Mesothelial cell of epicardium (in vitro differentiated cells): ENCODE results near the gene EPHB3. TPM values are rescaled to one million over a fixed set of nuclear protein-coding genes. Genes with fewer than 3 reads are reported as not detected.

ENCODE experiments used
- DNase-seq, 2 experiments: peaks; one replicate each; pipeline ENCODE4 v3.0.0; 2021; ENCODE audit warnings: low spot score in 2 of 2; ENCODE audit not compliant: unreplicated experiment in 2 of 2
- H3K27ac Mint-ChIP-seq: 2 replicates; pipeline ENCODE4 v1.8.0; 2021; ENCODE audit warnings: mixed read lengths
- H3K27me3 Mint-ChIP-seq: 2 replicates; pipeline ENCODE4 v1.8.0; 2021; ENCODE audit warnings: low read depth, mixed read lengths
- H3K36me3 Mint-ChIP-seq: 2 replicates; pipeline ENCODE4 v1.8.0; 2021; ENCODE audit warnings: mixed read lengths
- H3K4me1 Mint-ChIP-seq: 2 replicates; pipeline ENCODE4 v1.8.0; 2021; ENCODE audit warnings: mixed read lengths
- H3K4me3 Mint-ChIP-seq: 2 replicates; pipeline ENCODE4 v1.8.0; 2021; ENCODE audit warnings: mild to moderate bottlenecking, moderate library complexity, mixed read lengths
- H3K9me3 Mint-ChIP-seq: 2 replicates; pipeline ENCODE4 v1.8.0; 2021; ENCODE audit warnings: mixed read lengths
- total RNA-seq: library from RNA; stranded (reverse); gene quantifications from 3 replicates; pipeline ENCODE4 v1.2.1, GENCODE V29; 2021
- TF ChIP-seq, protein P1 (sequence below): fragments of 200-600 bp; sonication (generic); IDR thresholded peaks from one replicate; pipeline ENCODE4 v1.5.0; 2021; ENCODE audit warnings: antibody characterized with exemption; ENCODE audit not compliant: unreplicated experiment

EPHB3 gene
- total RNA-seq, 1 donor from 2014 or later: 115 TPM

DNA sequence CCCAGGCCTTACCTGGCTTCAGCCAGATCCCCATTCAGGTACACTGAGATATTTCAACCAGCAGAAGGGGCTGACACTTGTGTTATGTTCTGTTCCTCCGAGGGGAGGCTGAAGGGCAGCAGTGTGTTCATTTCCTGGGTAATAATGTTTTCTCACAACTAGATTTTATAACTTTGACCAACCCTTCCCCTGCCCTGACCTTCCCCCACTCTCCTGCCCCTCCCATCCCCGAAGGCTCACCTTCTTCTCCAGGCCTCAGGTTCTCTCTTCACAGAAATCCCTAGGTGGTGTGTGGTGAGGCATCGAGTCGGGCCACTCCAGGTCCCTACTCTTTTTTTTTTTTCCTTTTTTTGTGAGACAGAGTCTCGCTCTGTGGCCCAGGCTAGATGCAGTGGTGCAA, 34.6 kb downstream of the EPHB3 start:
- H3K4me1 Mint-ChIP-seq: peaks cover 83% of the 10 kb centered on the region

DNA sequence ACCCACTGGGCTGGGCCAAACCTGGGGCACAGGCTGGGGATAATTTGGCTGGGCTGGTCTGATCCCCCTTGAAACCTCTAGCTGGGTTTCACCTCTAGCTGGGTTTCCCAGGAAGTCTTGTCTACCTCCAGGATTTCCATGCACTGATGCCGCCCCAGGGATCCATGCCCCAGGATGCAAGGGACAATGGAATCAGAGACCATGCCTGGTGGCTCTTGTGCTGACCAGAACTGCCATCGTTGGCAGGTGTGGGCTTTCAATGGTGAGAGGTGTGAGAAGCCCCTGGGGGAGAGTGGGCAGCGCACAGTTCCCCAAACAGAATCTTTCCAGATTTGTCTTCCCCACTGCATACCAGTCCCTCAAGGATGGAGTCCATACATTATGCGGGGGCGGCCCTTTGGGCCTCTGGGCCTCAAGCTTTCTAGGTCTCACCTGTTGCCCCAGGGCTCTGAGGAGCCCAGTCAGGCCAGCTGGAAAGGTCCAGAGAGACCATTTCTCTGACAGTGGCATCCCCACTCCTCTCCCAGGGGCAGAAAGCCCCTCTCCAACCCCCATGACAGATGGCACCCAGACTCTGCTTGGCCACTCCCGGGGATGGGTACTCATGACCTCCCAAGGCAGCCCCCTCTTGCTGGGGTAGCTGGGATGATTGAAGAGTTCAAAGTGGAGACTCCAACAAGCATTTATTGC, 35.4 kb downstream of the EPHB3 start:
- TF ChIP-seq, protein P1, sequence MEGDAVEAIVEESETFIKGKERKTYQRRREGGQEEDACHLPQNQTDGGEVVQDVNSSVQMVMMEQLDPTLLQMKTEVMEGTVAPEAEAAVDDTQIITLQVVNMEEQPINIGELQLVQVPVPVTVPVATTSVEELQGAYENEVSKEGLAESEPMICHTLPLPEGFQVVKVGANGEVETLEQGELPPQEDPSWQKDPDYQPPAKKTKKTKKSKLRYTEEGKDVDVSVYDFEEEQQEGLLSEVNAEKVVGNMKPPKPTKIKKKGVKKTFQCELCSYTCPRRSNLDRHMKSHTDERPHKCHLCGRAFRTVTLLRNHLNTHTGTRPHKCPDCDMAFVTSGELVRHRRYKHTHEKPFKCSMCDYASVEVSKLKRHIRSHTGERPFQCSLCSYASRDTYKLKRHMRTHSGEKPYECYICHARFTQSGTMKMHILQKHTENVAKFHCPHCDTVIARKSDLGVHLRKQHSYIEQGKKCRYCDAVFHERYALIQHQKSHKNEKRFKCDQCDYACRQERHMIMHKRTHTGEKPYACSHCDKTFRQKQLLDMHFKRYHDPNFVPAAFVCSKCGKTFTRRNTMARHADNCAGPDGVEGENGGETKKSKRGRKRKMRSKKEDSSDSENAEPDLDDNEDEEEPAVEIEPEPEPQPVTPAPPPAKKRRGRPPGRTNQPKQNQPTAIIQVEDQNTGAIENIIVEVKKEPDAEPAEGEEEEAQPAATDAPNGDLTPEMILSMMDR: no peak
- no peak for DNase-seq
- H3K27ac Mint-ChIP-seq: peak overlapping the region; percentile 34
- H3K4me1 Mint-ChIP-seq: peaks cover 83% of the 10 kb centered on the region
- H3K4me3 Mint-ChIP-seq: no peak overlapping the region
- H3K27me3 Mint-ChIP-seq: no peaks in the 10 kb centered on the region
- H3K36me3 Mint-ChIP-seq: no peaks in the 10 kb centered on the region
- no peaks in the 10 kb centered on the region for H3K9me3 Mint-ChIP-seq

More for the DNA sequence above, 34.6 kb downstream of the EPHB3 start:
- H3K27me3 Mint-ChIP-seq: no peaks in the 10 kb centered on the region
- no peak for DNase-seq
- TF ChIP-seq, protein P1: no peak
- H3K9me3 Mint-ChIP-seq: no peaks in the 10 kb centered on the region
- H3K4me3 Mint-ChIP-seq: no peak overlapping the region
- H3K27ac Mint-ChIP-seq: peak overlapping the region; percentile 96
- no peaks in the 10 kb centered on the region for H3K36me3 Mint-ChIP-seq

DNA sequence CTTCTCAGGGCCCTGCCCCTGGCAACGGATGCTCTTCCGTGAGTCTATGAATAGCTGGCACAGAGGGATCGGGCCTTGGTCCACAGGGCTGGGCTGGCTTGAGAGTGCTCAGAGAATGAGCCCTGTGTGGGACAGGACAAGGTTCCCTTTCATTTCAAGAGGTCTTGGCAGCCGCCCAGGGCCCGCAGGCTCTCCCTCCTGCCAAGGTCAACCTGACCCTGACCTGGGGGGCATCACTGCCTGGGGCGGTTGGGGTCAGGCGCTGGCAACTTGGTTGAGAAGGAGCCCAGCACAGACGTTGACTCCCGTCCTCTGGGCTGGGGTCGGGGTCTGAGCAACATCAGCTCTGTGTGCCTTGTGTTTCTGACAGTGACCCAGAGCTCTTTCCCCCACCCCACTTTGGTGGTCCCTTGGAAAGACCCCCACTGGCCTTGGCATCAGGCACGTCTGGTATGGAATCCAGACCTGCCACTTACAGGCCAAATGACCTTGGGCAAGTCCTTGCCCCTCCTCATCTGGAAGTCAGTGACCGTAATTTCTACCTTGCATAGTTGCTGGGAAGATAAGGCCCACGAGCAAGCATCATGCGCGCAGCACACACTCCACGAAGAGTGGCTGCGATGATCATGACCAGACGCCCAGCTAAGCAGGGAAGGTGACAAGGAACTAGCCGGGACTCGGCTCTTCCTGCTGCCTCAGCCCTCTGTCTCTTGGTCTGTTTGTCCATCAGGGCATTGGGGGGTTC, 36.4 kb downstream of the EPHB3 start:
- Mint-ChIP-seq H3K4me3 (no peak overlapping the region), H3K36me3 (no peaks in the 10 kb centered on the region), H3K4me1 (peaks cover 83% of the 10 kb centered on the region), H3K9me3 (no peaks in the 10 kb centered on the region), H3K27me3 (no peaks in the 10 kb centered on the region), H3K27ac (peak overlapping the region; percentile 87)
- no peak for DNase-seq
- TF ChIP-seq, protein P1: no peak

DNA sequence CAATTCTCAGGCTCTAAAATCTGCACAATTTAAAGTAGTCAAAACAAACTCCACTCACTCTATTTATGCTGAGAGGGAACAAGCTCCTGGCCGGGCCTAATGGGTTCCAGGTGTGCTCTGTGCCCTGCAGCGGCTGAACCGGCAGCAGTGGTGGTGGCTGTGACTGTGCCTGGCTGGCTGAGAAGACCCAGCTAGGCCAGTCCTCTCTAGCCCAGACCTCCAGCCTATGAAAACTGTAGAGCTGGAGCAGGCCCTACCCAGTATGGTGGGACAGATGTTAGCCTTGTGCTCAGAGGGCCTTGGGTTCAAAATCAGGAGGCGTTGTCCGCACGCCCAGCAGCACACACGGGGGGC, 37.0 kb downstream of the EPHB3 start:
- DNase-seq: no peak
- H3K9me3 Mint-ChIP-seq: no peaks in the 10 kb centered on the region
- peak overlapping the region; percentile 87 for H3K27ac Mint-ChIP-seq
- no peak overlapping the region for H3K4me3 Mint-ChIP-seq
- H3K36me3 Mint-ChIP-seq: no peaks in the 10 kb centered on the region
- peaks cover 83% of the 10 kb centered on the region for H3K4me1 Mint-ChIP-seq
- H3K27me3 Mint-ChIP-seq: no peaks in the 10 kb centered on the region
- TF ChIP-seq, protein P1: no peak

DNA sequence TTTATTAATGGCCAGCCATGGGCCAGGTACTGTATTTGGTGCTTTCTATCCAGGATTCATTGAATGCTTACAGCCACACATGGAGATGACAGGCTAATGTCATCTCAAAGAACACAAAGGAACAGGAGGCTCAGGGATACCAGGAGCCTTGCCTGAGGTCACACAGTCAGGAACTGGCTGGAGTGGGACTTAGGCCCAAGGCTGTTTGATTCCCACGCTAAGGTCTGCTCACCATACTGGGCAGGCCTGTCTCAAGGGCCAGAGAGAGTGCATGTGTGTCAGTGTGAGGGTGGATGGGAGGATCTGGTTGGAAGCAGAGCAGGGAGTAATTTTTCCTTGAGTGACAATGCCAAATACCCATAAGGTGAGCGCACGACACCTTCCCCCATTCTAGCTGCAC, 37.6 kb downstream of the EPHB3 start:
- H3K4me1 Mint-ChIP-seq: peaks cover 80% of the 10 kb centered on the region
- no peaks in the 10 kb centered on the region for H3K36me3 Mint-ChIP-seq
- H3K4me3 Mint-ChIP-seq: no peak overlapping the region
- H3K27me3 Mint-ChIP-seq: no peaks in the 10 kb centered on the region
- no peak for DNase-seq
- H3K9me3 Mint-ChIP-seq: no peaks in the 10 kb centered on the region
- TF ChIP-seq, protein P1: no peak
- peak overlapping the region; percentile 85 for H3K27ac Mint-ChIP-seq
